AG08395 (cell line): ENCODE results near the gene MEF2A.
"Not testable (repeated sequence)": the region's sequence is repeated elsewhere in the genome, so short reads cannot be mapped to it uniquely, and the experiment has no call there.

Experiments used
- DNase-seq: peaks from one replicate; pipeline ENCODE4 v3.0.0; 2012; ENCODE audit warnings: mixed read lengths, low spot score

MEF2A gene

GRCh38 chr15:99651023-99651807, 85.4 kb downstream of the MEF2A start:
- peak; percentile 58 for DNase-seq

GRCh38 chr15:99656205-99656604, 90.4 kb downstream of the MEF2A start:
- no peak for DNase-seq

- DNase-seq = no peak
Measured at GRCh38 chr15:99657996-99658395, 92.2 kb downstream of the MEF2A start.

GRCh38 chr15:99662903-99663302, 97.1 kb downstream of the MEF2A start:
- no peak for DNase-seq

- DNase-seq = not testable (repeated sequence)
Measured at GRCh38 chr15:99666073-99666472, 100.3 kb downstream of the MEF2A start.

- no peak for DNase-seq
Measured at GRCh38 chr15:99668533-99669182, 102.9 kb downstream of the MEF2A start.

GRCh38 chr15:99669250-99669649, 103.5 kb downstream of the MEF2A start:
- DNase-seq = no peak

GRCh38 chr15:99671926-99672635, 106.3 kb downstream of the MEF2A start:
- DNase-seq = no peak

- DNase-seq = no peak
Measured at GRCh38 chr15:99673111-99673510, 107.3 kb downstream of the MEF2A start.

GRCh38 chr15:99674279-99674678, 108.5 kb downstream of the MEF2A start:
- no peak for DNase-seq

- DNase-seq = no peak
Measured at GRCh38 chr15:99677540-99678134, 111.9 kb downstream of the MEF2A start.

- DNase-seq = no peak
Measured at GRCh38 chr15:99680276-99680675, 114.5 kb downstream of the MEF2A start.

GRCh38 chr15:99681990-99682389, 116.2 kb downstream of the MEF2A start:
- DNase-seq = no peak

- peak; percentile 54 for DNase-seq
Measured at GRCh38 chr15:99682455-99682854, 116.7 kb downstream of the MEF2A start.

GRCh38 chr15:99683000-99683670, 117.4 kb downstream of the MEF2A start:
- DNase-seq = peak; percentile 21

- DNase-seq = no peak
Measured at GRCh38 chr15:99686290-99686689, 120.5 kb downstream of the MEF2A start.

GRCh38 chr15:99692825-99693224, 127.0 kb downstream of the MEF2A start:
- DNase-seq = no peak

GRCh38 chr15:99696096-99696495, 130.3 kb downstream of the MEF2A start:
- DNase-seq = no peak

- no peak for DNase-seq
Measured at GRCh38 chr15:99702895-99703602, 137.3 kb downstream of the MEF2A start.

- peak; percentile 74 for DNase-seq
Measured at GRCh38 chr15:99703603-99704443, 138.0 kb downstream of the MEF2A start.
